Peyer's patch (tissue), 4 donors: ENCODE measurements around the gene MAPK13.

Experiments
- POLR2A ChIP-seq, 2 donors: fragments of 450-650 bp; IDR thresholded peaks; one replicate each; pipeline ENCODE4 v1.5.1; 2017; ENCODE audit warnings: antibody characterized with exemption in 2 of 2, mild to moderate bottlenecking in 2 of 2, moderate library complexity in 2 of 2
- TF ChIP-seq, protein P1 (sequence below), 6 experiments: fragments of 450-650 bp in 4 of 6; fragments of 200-600 bp in 2 of 6; sonication (generic) in 1 of 6; IDR thresholded peaks; one replicate each; pipeline ENCODE4 v1.5.1; 2017 to 2019; ENCODE audit warnings: antibody characterized with exemption in 6 of 6, mild to moderate bottlenecking in 3 of 6, moderate library complexity in 1 of 6

DNA sequence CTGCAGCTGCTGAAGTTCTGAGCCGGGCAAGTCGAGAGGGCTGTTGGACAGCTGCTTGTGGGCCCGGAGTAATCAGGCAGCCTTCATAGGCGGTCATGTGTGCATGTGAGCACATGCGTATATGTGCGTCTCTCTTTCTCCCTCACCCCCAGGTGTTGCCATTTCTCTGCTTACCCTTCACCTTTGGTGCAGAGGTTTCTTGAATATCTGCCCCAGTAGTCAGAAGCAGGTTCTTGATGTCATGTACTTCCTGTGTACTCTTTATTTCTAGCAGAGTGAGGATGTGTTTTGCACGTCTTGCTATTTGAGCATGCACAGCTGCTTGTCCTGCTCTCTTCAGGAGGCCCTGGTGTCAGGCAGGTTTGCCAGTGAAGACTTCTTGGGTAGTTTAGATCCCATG lies 21.2 kb upstream of the MAPK13 start:
- TF ChIP-seq POLR2A (IDR thresholded peaks at IDR 0.05), result no peak
- TF ChIP-seq, protein P1, sequence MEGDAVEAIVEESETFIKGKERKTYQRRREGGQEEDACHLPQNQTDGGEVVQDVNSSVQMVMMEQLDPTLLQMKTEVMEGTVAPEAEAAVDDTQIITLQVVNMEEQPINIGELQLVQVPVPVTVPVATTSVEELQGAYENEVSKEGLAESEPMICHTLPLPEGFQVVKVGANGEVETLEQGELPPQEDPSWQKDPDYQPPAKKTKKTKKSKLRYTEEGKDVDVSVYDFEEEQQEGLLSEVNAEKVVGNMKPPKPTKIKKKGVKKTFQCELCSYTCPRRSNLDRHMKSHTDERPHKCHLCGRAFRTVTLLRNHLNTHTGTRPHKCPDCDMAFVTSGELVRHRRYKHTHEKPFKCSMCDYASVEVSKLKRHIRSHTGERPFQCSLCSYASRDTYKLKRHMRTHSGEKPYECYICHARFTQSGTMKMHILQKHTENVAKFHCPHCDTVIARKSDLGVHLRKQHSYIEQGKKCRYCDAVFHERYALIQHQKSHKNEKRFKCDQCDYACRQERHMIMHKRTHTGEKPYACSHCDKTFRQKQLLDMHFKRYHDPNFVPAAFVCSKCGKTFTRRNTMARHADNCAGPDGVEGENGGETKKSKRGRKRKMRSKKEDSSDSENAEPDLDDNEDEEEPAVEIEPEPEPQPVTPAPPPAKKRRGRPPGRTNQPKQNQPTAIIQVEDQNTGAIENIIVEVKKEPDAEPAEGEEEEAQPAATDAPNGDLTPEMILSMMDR (IDR thresholded peaks at IDR 0.05), result no peak
